GM13977 (cell line): ENCODE data around the gene TRPC3.

Source experiments
- DNase-seq: peaks from one replicate; pipeline ENCODE4 v3.0.0; 2012; ENCODE audit warnings: low spot score
- in situ Hi-C: fragments of 300-500 bp; cut with MboI; formaldehyde crosslinking; loops from one replicate; pipeline ENCODE4 v1.12.0; 2022; ENCODE audit warnings: low sequenced_read_pairs, low pct_unique_long_range_greater_than_20kb, mixed read lengths, inconsistent platforms; ENCODE audit not compliant: unreplicated experiment
- TF ChIP-seq, protein P1 (sequence below): IDR thresholded peaks from 2 replicates; pipeline ENCODE4 v1.5.1; 2012; ENCODE audit warnings: mild to moderate bottlenecking, control low read depth; ENCODE audit not compliant: insufficient read depth; ENCODE audit errors: extremely low read depth, missing control alignments

The TRPC3 gene

DNA sequence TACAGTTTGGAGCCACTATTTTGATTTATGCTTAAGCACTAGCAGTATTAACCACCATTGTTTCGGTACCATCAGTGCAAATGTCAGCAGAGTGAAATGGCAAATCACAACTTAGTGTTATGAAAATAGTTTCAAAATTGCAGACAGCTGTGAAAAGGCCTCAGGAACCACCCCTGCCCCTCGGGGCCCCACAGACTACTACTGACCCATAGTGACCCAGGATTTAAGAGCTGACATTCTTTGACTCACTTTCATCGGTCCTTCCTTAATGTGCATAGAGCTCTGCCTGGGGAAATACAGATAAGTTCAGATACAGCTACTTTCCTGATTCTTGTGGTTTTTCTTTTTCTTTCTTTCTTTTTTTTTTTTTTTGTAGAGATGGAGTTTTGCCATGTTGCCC, 78.3 kb downstream of the TRPC3 start:
- in situ Hi-C loops: no loop called here
- DNase-seq: no peak
- TF ChIP-seq, protein P1, sequence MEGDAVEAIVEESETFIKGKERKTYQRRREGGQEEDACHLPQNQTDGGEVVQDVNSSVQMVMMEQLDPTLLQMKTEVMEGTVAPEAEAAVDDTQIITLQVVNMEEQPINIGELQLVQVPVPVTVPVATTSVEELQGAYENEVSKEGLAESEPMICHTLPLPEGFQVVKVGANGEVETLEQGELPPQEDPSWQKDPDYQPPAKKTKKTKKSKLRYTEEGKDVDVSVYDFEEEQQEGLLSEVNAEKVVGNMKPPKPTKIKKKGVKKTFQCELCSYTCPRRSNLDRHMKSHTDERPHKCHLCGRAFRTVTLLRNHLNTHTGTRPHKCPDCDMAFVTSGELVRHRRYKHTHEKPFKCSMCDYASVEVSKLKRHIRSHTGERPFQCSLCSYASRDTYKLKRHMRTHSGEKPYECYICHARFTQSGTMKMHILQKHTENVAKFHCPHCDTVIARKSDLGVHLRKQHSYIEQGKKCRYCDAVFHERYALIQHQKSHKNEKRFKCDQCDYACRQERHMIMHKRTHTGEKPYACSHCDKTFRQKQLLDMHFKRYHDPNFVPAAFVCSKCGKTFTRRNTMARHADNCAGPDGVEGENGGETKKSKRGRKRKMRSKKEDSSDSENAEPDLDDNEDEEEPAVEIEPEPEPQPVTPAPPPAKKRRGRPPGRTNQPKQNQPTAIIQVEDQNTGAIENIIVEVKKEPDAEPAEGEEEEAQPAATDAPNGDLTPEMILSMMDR: no peak

DNA sequence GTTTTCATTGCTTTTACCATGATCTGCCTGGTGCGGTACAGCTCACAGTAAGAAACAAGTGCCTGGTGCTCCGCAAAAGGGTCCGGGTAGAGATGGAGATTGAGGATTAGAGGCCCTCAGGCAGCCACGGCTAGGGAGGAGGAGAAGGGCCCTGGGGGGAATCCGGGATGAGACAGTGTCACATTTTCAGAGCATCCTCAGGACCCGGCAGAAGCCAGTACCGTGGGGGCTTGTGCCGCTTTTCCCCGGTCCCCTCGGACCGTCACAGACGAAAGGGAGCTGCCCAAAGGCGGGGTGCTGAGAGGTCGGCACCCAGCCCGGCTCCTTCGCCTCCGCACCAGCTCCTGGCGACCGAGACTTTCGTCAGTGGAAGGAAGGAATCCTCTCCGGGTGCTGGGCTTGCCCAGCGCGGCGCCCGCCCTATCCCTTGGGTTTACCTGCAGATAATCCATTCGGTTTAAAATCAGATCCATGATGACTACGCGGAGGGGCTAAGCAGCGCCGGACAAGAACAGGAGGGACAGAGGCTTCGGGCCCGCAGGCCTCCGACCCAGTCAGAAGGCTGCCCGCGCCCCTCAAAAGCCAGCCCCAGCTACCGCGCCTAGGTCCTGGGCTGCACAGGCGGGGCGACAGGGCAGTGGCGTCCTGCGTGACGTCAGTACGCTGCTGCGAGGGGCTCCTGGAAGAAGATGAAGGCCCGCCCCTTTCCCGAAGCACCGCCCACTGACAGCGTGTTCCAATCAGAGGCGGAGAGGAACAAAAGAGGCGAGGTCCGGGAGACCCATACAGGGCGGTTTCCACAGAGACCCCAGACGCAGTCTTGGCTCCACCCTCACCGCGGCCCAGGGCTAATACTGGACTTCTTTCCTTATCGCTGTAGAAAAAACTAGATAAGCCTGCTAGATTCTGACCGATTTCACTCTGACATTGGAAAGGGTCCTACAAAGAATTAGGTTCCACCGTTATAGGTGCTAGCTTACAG, 81.7 kb downstream of the TRPC3 start, which contains the start of gene BBS7:
Gene BBS7, minus strand, starts transcription at position 634 of the 982 bp plus-strand sequence. Its CDS starts 161 bp downstream, at position 473.
- in situ Hi-C loops: no loop called here
- DNase-seq: peak; percentile 91
- TF ChIP-seq, protein P1: no peak

DNA sequence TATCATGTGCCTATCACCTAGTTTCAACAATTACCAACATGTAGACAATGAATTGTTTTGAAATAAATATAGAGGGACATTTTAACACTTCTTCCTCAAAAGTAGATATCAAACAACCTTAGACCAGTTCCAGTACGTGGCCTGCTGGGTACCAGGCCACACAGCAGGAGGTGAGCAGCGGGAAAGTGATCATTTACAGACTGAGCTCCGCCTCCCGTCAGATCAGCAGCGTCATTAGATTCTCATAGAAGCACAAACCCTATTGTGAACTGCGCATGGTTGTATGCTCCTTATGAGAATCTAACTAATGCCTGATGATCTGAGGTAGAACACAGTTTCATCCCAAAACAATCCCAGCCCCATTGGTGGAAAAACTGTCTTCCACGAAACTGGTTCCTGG, 88.1 kb downstream of the TRPC3 start:
- no peak for DNase-seq
- in situ Hi-C loops: no loop called here
- TF ChIP-seq, protein P1: no peak

DNA sequence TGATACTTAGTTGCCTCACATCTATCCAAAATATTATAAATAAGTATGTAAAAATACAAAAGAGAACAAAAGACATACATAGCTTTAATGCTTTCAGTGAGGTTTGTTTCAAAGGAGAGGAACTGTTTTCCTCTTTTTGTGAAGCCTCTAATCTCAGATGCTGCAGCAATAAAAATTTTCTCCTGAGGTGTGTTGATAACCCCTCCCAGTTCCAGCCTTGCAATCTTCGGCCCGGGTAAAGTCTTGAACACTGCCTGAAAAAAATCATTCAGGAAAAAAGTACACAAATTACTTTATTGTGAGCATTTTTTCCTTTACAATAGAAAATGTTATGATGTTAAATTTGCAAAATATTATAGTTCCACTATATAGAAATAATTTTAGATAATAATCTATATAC, 90.4 kb downstream of the TRPC3 start:
- TF ChIP-seq, protein P1: no peak
- in situ Hi-C loops: no loop called here
- DNase-seq: no peak

DNA sequence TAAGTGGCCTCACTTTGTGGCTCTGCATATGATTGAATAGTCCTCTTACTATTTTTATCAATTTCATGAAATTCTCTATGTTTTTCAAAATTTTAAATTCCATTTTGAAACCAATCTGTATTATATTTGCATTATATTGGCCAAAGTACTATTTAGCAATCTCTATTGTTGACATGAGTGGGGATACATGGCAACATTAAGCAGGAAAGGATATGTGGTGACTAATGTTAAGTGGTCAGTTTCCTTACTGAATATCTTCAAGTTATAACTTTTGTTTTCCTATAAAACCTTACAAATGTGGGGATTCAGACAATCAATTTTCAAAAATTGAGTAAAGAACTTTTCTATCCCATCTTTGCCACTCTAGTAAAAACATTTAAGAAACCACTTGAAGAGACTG, 91.7 kb downstream of the TRPC3 start:
- DNase-seq: no peak
- in situ Hi-C loops: no loop called here
- TF ChIP-seq, protein P1: no peak

DNA sequence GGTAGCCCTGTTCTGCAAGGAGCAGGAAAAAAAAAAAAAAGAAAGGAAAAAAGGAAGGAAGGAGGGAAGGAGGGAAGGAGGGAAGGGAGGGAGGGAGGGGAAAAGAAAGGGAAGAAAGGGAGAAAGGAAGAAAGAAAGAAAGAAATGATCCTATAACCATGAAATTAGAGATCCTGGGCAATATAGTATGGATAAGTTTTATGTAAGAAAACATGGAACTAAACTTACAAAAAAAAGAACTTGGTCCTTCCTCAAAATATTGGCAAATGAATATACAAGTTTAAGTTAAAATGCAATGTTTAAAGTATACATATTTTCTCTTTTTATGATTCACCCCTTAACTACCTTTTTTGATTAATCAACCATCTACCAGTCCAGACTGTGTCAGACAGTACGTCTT, 100.5 kb downstream of the TRPC3 start:
- TF ChIP-seq, protein P1: no peak
- DNase-seq: no peak
- in situ Hi-C loops: no loop called here
